H1 (cell line): ENCODE data around the gene AHNAK2. TPM values are rescaled to one million over a fixed set of nuclear protein-coding genes. Genes with fewer than 3 reads are reported as not detected.

ENCODE experiments used
- CTCF ChIA-PET: fragments of 300-600 bp; sonication (Branson Sonifier 250); formaldehyde crosslinking; loops from one replicate; lab custom pipeline; 2021; ENCODE audit not compliant: partially characterized antibody; lab: Charles Lee
- POLR2A ChIA-PET: fragments of 300-600 bp; sonication (Branson Sonifier 250); formaldehyde crosslinking; loops from one replicate; lab custom pipeline; 2021; ENCODE audit warnings: inconsistent platforms; ENCODE audit not compliant: partially characterized antibody; lab: Charles Lee
- DNase-seq, 2 experiments: peaks; one replicate each; pipeline versions ENCODE4 v3.0.0 to v3.0.0-alpha.2; 2010 to 2022; ENCODE audit warnings: low spot score in 2 of 2, low read depth in 1 of 2, mixed read lengths in 1 of 2
- FAIRE-seq: peaks from 2 replicates; lab custom pipeline; 2011; peaks lifted over from hg19 to GRCh38; lab: Jason Lieb, UNC
- H2AFZ ChIP-seq: 2 replicates; pipeline ENCODE4 v1.8.1; 2012; ENCODE audit warnings: low read length, inconsistent platforms
- H2AK5ac ChIP-seq: 2 replicates; pipeline ENCODE4 v1.6.1; 2013; ENCODE audit warnings: low read depth, low read length
- H2BK120ac ChIP-seq: replicated peaks from 2 replicates; pipeline ENCODE3; 2013; ENCODE audit warnings: low read depth, low read length, inconsistent platforms
- H2BK12ac ChIP-seq: 2 replicates; pipeline ENCODE4 v1.6.1; 2013; ENCODE audit warnings: low read depth, low read length
- H2BK15ac ChIP-seq: 2 replicates; pipeline ENCODE4 v1.6.1; 2013; ENCODE audit warnings: low read length
- H2BK20ac ChIP-seq: 2 replicates; pipeline ENCODE4 v1.6.1; 2013; ENCODE audit warnings: low read length
- H2BK5ac ChIP-seq: 2 replicates; pipeline ENCODE4 v1.6.1; 2013; ENCODE audit warnings: low read depth, low read length
- H3K14ac ChIP-seq: 2 replicates; pipeline ENCODE4 v1.6.1; 2013; ENCODE audit warnings: inconsistent platforms; ENCODE audit not compliant: insufficient read length
- H3K18ac ChIP-seq: 2 replicates; pipeline ENCODE4 v1.6.1; 2013; ENCODE audit warnings: low read length; ENCODE audit errors: extremely low read depth
- H3K23ac ChIP-seq: 2 replicates; pipeline ENCODE4 v1.6.1; 2013; ENCODE audit warnings: inconsistent platforms; ENCODE audit not compliant: insufficient read length
- H3K23me2 ChIP-seq: 2 replicates; pipeline ENCODE4 v1.6.1; 2013; ENCODE audit warnings: low read depth, low read length
- H3K27ac ChIP-seq: 2 replicates; pipeline ENCODE4 v1.6.1; 2011; ENCODE audit warnings: low read depth, low read length, inconsistent platforms
- H3K27me3 ChIP-seq, 4 experiments: replicated peaks in 1 of 4; 1 replicate in 1 of 4; 2 replicates in 3 of 4; pipeline versions ENCODE4 v1.6.1 to v1.8.1; 2011 to 2013; ENCODE audit warnings: low read length in 3 of 4, mild to moderate bottlenecking in 3 of 4, inconsistent platforms in 2 of 4, mixed read lengths in 2 of 4, moderate library complexity in 1 of 4; ENCODE audit not compliant: control insufficient read depth in 3 of 4, insufficient read depth in 3 of 4; ENCODE audit errors: extremely low read depth in 1 of 4
- H3K36me3 ChIP-seq, 4 experiments: 2 replicates each; pipeline versions ENCODE4 v1.6.1 to v1.8.1; 2011 to 2013; ENCODE audit warnings: mild to moderate bottlenecking in 4 of 4, low read length in 3 of 4, moderate library complexity in 2 of 4, control low read depth in 1 of 4, inconsistent platforms in 1 of 4; ENCODE audit not compliant: insufficient read depth in 4 of 4, control insufficient read depth in 2 of 4
- H3K4ac ChIP-seq: replicated peaks from 2 replicates; pipeline ENCODE3; 2013; ENCODE audit warnings: low read length, low read depth, mixed read lengths, inconsistent platforms; ENCODE audit not compliant: insufficient read length
- H3K4me1 ChIP-seq, 4 experiments: replicated peaks in 1 of 4; 1 replicate in 1 of 4; 2 replicates in 3 of 4; pipeline versions ENCODE4 v1.6.1 to v1.8.1; 2011 to 2013; ENCODE audit warnings: low read length in 3 of 4, inconsistent platforms in 2 of 4, mixed read lengths in 1 of 4; ENCODE audit not compliant: insufficient read depth in 4 of 4, control insufficient read depth in 3 of 4
- H3K4me2 ChIP-seq, 2 experiments: 2 replicates each; pipeline versions ENCODE4 v1.6.1 to v1.8.1; 2011 to 2013; ENCODE audit warnings: low read depth in 2 of 2, low read length in 2 of 2, control low read depth in 1 of 2, inconsistent platforms in 1 of 2, mild to moderate bottlenecking in 1 of 2; ENCODE audit not compliant: insufficient read depth in 1 of 2
- H3K4me3 ChIP-seq, 4 experiments: fragments of 200-600, 300-600 bp in 1 of 4; sonication (generic), shearing (Covaris generic), sonication (Bioruptor Twin) in 1 of 4; 2 replicates each; pipeline versions ENCODE4 v1.5.1 to v1.8.1; 2011 to 2016; ENCODE audit warnings: low read length in 4 of 4, low read depth in 3 of 4, control low read depth in 2 of 4, inconsistent platforms in 2 of 4, mild to moderate bottlenecking in 2 of 4, mixed read lengths in 1 of 4, moderate library complexity in 1 of 4; ENCODE audit not compliant: insufficient read depth in 2 of 4; ENCODE audit errors: extremely low read depth in 1 of 4
- H3K56ac ChIP-seq: replicated peaks from 2 replicates; pipeline ENCODE3; 2013; ENCODE audit warnings: low read depth, mild to moderate bottlenecking, mixed read lengths, low read length, inconsistent platforms; ENCODE audit not compliant: insufficient read length
- H3K79me1 ChIP-seq: 2 replicates; pipeline ENCODE4 v1.6.1; 2013; ENCODE audit warnings: low read depth, low read length, control low read depth
- H3K79me2 ChIP-seq, 2 experiments: 2 replicates each; pipeline versions ENCODE4 v1.6.1 to v1.8.1; 2012 to 2013; ENCODE audit warnings: low read length in 2 of 2, mild to moderate bottlenecking in 2 of 2, inconsistent platforms in 1 of 2; ENCODE audit not compliant: insufficient read depth in 2 of 2, control insufficient read depth in 1 of 2
- H3K9ac ChIP-seq, 4 experiments: replicated peaks in 1 of 4; 1 replicate in 1 of 4; 2 replicates in 3 of 4; pipeline versions ENCODE4 v1.6.1 to v1.8.1; 2011 to 2013; ENCODE audit warnings: low read depth in 3 of 4, low read length in 3 of 4, control low read depth in 2 of 4, mild to moderate bottlenecking in 2 of 4, moderate library complexity in 2 of 4, inconsistent platforms in 1 of 4; ENCODE audit errors: extremely low read depth in 1 of 4
- H3K9me3 ChIP-seq, 2 experiments: 2 replicates each; pipeline versions ENCODE4 v1.6.1 to v1.8.1; 2012 to 2013; ENCODE audit warnings: mild to moderate bottlenecking in 2 of 2, moderate library complexity in 2 of 2, control low read depth in 1 of 2, inconsistent platforms in 1 of 2, low read depth in 1 of 2, low read length in 1 of 2, mixed read lengths in 1 of 2; ENCODE audit not compliant: insufficient read depth in 2 of 2
- H4K20me1 ChIP-seq, 2 experiments: replicated peaks in 1 of 2; 2 replicates each; pipeline versions ENCODE3 to v1.8.1; 2011 to 2013; ENCODE audit warnings: inconsistent platforms in 2 of 2, low read length in 2 of 2, mild to moderate bottlenecking in 1 of 2; ENCODE audit not compliant: insufficient read depth in 2 of 2, control insufficient read depth in 1 of 2
- H4K5ac ChIP-seq: 2 replicates; pipeline ENCODE4 v1.6.1; 2013; ENCODE audit warnings: low read length, low read depth, mixed read lengths, inconsistent platforms; ENCODE audit not compliant: insufficient read length
- H4K8ac ChIP-seq: 2 replicates; pipeline ENCODE4 v1.8.0; 2013; ENCODE audit warnings: mild to moderate bottlenecking, moderate library complexity, low read length, inconsistent platforms; ENCODE audit not compliant: insufficient read depth; ENCODE audit errors: extremely low read depth
- H4K91ac ChIP-seq: replicated peaks from 2 replicates; pipeline ENCODE3; 2013; ENCODE audit warnings: low read length, mixed read lengths, inconsistent platforms; ENCODE audit not compliant: insufficient read length
- CHD1 ChIP-seq: IDR thresholded peaks from 2 replicates; pipeline ENCODE4 v1.6.1; 2012; ENCODE audit warnings: low read depth, low read length, improper control_type of control experiment
- RAD21 ChIP-seq, 2 experiments: IDR thresholded peaks in 1 of 2; conservative IDR thresholded peaks in 1 of 2; 2 replicates each; pipeline ENCODE4 v1.6.1; 2011; ENCODE audit warnings: low read depth in 2 of 2, low read length in 2 of 2, improper control_type of control experiment in 1 of 2, inconsistent platforms in 1 of 2, mild to moderate bottlenecking in 1 of 2, moderate library complexity in 1 of 2
- RXRA ChIP-seq: IDR thresholded peaks from 2 replicates; pipeline ENCODE4 v1.6.1; 2011; ENCODE audit warnings: low read depth, mild to moderate bottlenecking, low read length, moderate library complexity; ENCODE audit not compliant: insufficient read depth
- TBP ChIP-seq: IDR thresholded peaks from 2 replicates; pipeline ENCODE4 v1.6.1; 2011; ENCODE audit warnings: low read depth, low read length, improper control_type of control experiment
- TEAD4 ChIP-seq: IDR thresholded peaks from 2 replicates; pipeline ENCODE4 v1.6.1; 2012; ENCODE audit warnings: low read depth, low read length, inconsistent platforms, mixed read lengths
- whole genome bisulfite sequencing, 2 experiments: shearing (Covaris generic) in 1 of 2; methylation state at CpG; one replicate each; pipeline versions ENCODE4 v1.1.6 to v1.1.7; 2013 to 2015; ENCODE audit warnings: low lambda C conversion rate in 2 of 2, mixed read lengths in 2 of 2, inconsistent platforms in 1 of 2, low coverage in 1 of 2, missing lambda C conversion rate in 1 of 2; ENCODE audit not compliant: insufficient replicate concordance in 2 of 2, insufficient coverage in 1 of 2, insufficient read length in 1 of 2; ENCODE audit errors: extremely low coverage in 1 of 2, missing lambda C conversion rate in 1 of 2; 5-methylcytosine and 5-hydroxymethylcytosine counted together
- polyA plus RNA-seq, 7 experiments: library from polyadenylated mRNA; depleted of rRNA in 3 of 7; stranded (reverse) in 5 of 7; unstranded in 2 of 7; fragments of >200 nt in 5 of 7; fragments of 200-250 nt in 2 of 7; gene quantifications; 1 replicate in 5 of 7; 2 replicates in 1 of 7; 4 replicates in 1 of 7; pipeline versions ENCODE4 v1.2.1 to v1.2.3, GENCODE V29; 2011 to 2013; ENCODE audit warnings: missing spikeins in 2 of 7, mixed read lengths in 2 of 7
- total RNA-seq: library from RNA; stranded (reverse); fragmentation: NEBNext Ultra II Directional; extraction: Animal tissue kit (Norgen Biotek cat#: 25700); gene quantifications from 2 replicates; pipeline ENCODE4 v1.2.1, GENCODE V29; 2021

AHNAK2 gene
- total and polyA plus RNA-seq, 2 of the 8 experiments (the other 6 are each of a cell fraction or from before 2014, with no cell fraction given): 0.95 to 2.0 TPM

- Histone ChIP-seq H3K18ac (no peak overlapping the region), H2AK5ac (no peak overlapping the region), H3K4me1 (no peaks in the 10 kb centered on the region), H4K20me1 (no peaks in the 10 kb centered on the region), H4K5ac (no peak overlapping the region), H3K56ac (no peak overlapping the region), H3K23me2 (no peaks in the 10 kb centered on the region), H3K4me3 (no peak overlapping the region), H3K14ac (no peak overlapping the region), H3K4me2 (no peak overlapping the region), H3K4ac (no peak overlapping the region), H4K8ac (no peak overlapping the region), H3K79me2 (no peaks in the 10 kb centered on the region), H2BK120ac (no peak overlapping the region), H3K36me3 (no peaks in the 10 kb centered on the region), H3K79me1 (no peaks in the 10 kb centered on the region), H2AFZ (no peak overlapping the region), H3K27ac (no peak overlapping the region), H2BK20ac (no peak overlapping the region), H2BK12ac (no peak overlapping the region), H4K91ac (no peak overlapping the region), H3K27me3 (no peaks in the 10 kb centered on the region), H3K9ac (no peak overlapping the region), H2BK15ac (no peak overlapping the region), H3K9me3 (no peaks in the 10 kb centered on the region; a peak in 1 of 4 replicates), H3K23ac (no peak overlapping the region), H2BK5ac (no peak overlapping the region)
- 67% methylated on average over 3 of the region's 3 CpGs; no CpG with 5 or more reads in 1 of the 2 experiments for WGBS, 2 experiments
- ChIA-PET CTCF (no interaction called here), POLR2A (no interaction called here)
- FAIRE-seq: no peak
- TF ChIP-seq RXRA (no peak), TEAD4 (no peak), TBP (no peak), RAD21 (IDR thresholded peaks at IDR 0.05 in 1 of 2, conservative IDR thresholded peaks at IDR 0.05 in 1 of 2; ENCODE audit: low read depth in 2 of 2, low read length in 2 of 2) (no peak), CHD1 (no peak)
- DNase-seq: no peak
Measured at GRCh38 chr14:104919993-104920315, 58.2 kb downstream of the AHNAK2 start.
